Cortex of kidney (tissue), 1 donor: ENCODE data around the gene RAD51B.
"Not testable (repeated sequence)": the region's sequence is repeated elsewhere in the genome, so short reads cannot be mapped to it uniquely, and the experiment has no call there.

ENCODE experiments used
- DNase-seq: peaks from one replicate; lab custom pipeline; 2025; lab: John Stamatoyannopoulos, UW

The RAD51B gene

GRCh38 chr14:68174446-68174845 lies 354.9 kb downstream of the RAD51B start:
- no peak for DNase-seq

- no peak for DNase-seq
Observed at GRCh38 chr14:68176687-68177086, 357.1 kb downstream of the RAD51B start.

GRCh38 chr14:68177728-68178127 lies 358.1 kb downstream of the RAD51B start:
- DNase-seq, result no peak

GRCh38 chr14:68178282-68178681 lies 358.7 kb downstream of the RAD51B start:
- DNase-seq, result no peak

GRCh38 chr14:68181519-68182326 lies 362.1 kb downstream of the RAD51B start:
- no peak for DNase-seq

GRCh38 chr14:68182492-68182891 lies 362.9 kb downstream of the RAD51B start:
- DNase-seq, result no peak

GRCh38 chr14:68186500-68187276 lies 367.1 kb downstream of the RAD51B start:
- not testable (repeated sequence) for DNase-seq

- no peak for DNase-seq
Observed at GRCh38 chr14:68188174-68188573, 368.6 kb downstream of the RAD51B start.

GRCh38 chr14:68190032-68190431 lies 370.5 kb downstream of the RAD51B start:
- no peak for DNase-seq

- DNase-seq, result no peak
Observed at GRCh38 chr14:68191567-68192321, 372.2 kb downstream of the RAD51B start.

- DNase-seq, result no peak
Observed at GRCh38 chr14:68192935-68193334, 373.4 kb downstream of the RAD51B start.

GRCh38 chr14:68193970-68194681 lies 374.5 kb downstream of the RAD51B start:
- no peak for DNase-seq

- DNase-seq, result no peak
Observed at GRCh38 chr14:68195126-68195525, 375.5 kb downstream of the RAD51B start.

- no peak for DNase-seq
Observed at GRCh38 chr14:68198713-68199495, 379.3 kb downstream of the RAD51B start.

GRCh38 chr14:68199554-68200151 lies 380.1 kb downstream of the RAD51B start:
- DNase-seq, result no peak

GRCh38 chr14:68203871-68204270 lies 384.3 kb downstream of the RAD51B start:
- no peak for DNase-seq

- no peak for DNase-seq
Observed at GRCh38 chr14:68208218-68208617, 388.6 kb downstream of the RAD51B start.

GRCh38 chr14:68208626-68209317 lies 389.2 kb downstream of the RAD51B start:
- no peak for DNase-seq

- DNase-seq, result no peak
Observed at GRCh38 chr14:68210729-68211299, 391.2 kb downstream of the RAD51B start.

GRCh38 chr14:68211421-68211820 lies 391.8 kb downstream of the RAD51B start:
- DNase-seq, result no peak
